Neutrophil (primary cell): Measurements from ENCODE around the gene MAPKAPK3.

Source experiments
- H3K27ac ChIP-seq: fragments of 200-600 bp; sonication (generic); 2 replicates; pipeline ENCODE4 v1.5.1; 2016; ENCODE audit warnings: mild to moderate bottlenecking, moderate library complexity
- H3K27me3 ChIP-seq: fragments of 200-600 bp; sonication (generic); 2 replicates; pipeline ENCODE4 v1.6.0; 2016; ENCODE audit warnings: mild to moderate bottlenecking
- H3K36me3 ChIP-seq: fragments of 200-600 bp; sonication (generic); 2 replicates; pipeline ENCODE4 v1.5.1; 2017
- H3K4me1 ChIP-seq, 2 experiments: fragments of 200-600 bp in 1 of 2; sonication (generic) in 1 of 2; 1 replicate in 1 of 2; 2 replicates in 1 of 2; pipeline versions ENCODE4 v1.5.1 to v1.6.1; 2013 to 2016; ENCODE audit warnings: low read depth in 1 of 2, low read length in 1 of 2, mild to moderate bottlenecking in 1 of 2, moderate library complexity in 1 of 2; ENCODE audit not compliant: control insufficient read depth in 1 of 2, insufficient read depth in 1 of 2
- H3K4me3 ChIP-seq, 2 experiments: fragments of 200-600 bp in 1 of 2; sonication (generic) in 1 of 2; 1 replicate in 1 of 2; 2 replicates in 1 of 2; pipeline ENCODE4 v1.5.1; 2013 to 2016; ENCODE audit warnings: low read depth in 1 of 2, low read length in 1 of 2, mild to moderate bottlenecking in 1 of 2, moderate library complexity in 1 of 2
- H3K9me3 ChIP-seq: fragments of 200-600 bp; sonication (generic); 2 replicates; pipeline ENCODE4 v1.5.1; 2016
- CTCF ChIP-seq: fragments of 200-600 bp; sonication (generic); IDR thresholded peaks from 2 replicates; pipeline ENCODE4 v1.5.1; 2016; ENCODE audit warnings: antibody characterized with exemption

MAPKAPK3 gene

GRCh38 chr3:50648944-50649343, 32.0 kb downstream of the MAPKAPK3 start:
- no peak for TF ChIP-seq CTCF
- Histone ChIP-seq H3K27ac (peak overlapping the region; percentile 57), H3K4me3 (no peak overlapping the region), H3K9me3 (no peaks in the 10 kb centered on the region), H3K4me1 (peaks cover 2 to 7% of the 10 kb centered on the region in 2 experiments), H3K27me3 (no peaks in the 10 kb centered on the region), H3K36me3 (peaks cover 71% of the 10 kb centered on the region)

- Histone ChIP-seq H3K4me3 (no peak overlapping the region), H3K4me1 (peaks cover 5 to 7% of the 10 kb centered on the region in 2 experiments), H3K36me3 (peaks cover 66% of the 10 kb centered on the region), H3K9me3 (no peaks in the 10 kb centered on the region), H3K27ac (peak overlapping the region; percentile 57), H3K27me3 (no peaks in the 10 kb centered on the region)
- TF ChIP-seq CTCF = no peak
Observed at GRCh38 chr3:50649451-50649931, 32.5 kb downstream of the MAPKAPK3 start.

- peak overlapping the region; percentile 57 for H3K27ac ChIP-seq
- no peak for TF ChIP-seq CTCF
- H3K27me3 ChIP-seq = no peaks in the 10 kb centered on the region
- no peaks in the 10 kb centered on the region for H3K9me3 ChIP-seq
- no peak overlapping the region for H3K4me3 ChIP-seq
- H3K4me1 ChIP-seq = peaks cover 10 to 12% of the 10 kb centered on the region in 2 experiments
- peaks cover 60% of the 10 kb centered on the region for H3K36me3 ChIP-seq
Observed at GRCh38 chr3:50650018-50650417, 33.1 kb downstream of the MAPKAPK3 start.

- Histone ChIP-seq H3K27me3 (no peaks in the 10 kb centered on the region), H3K4me3 (no peak overlapping the region), H3K9me3 (no peaks in the 10 kb centered on the region), H3K27ac (peak overlapping the region; percentile 54), H3K4me1 (peaks cover 17 to 18% of the 10 kb centered on the region in 2 experiments), H3K36me3 (peaks cover 46% of the 10 kb centered on the region)
- no peak for TF ChIP-seq CTCF
Observed at GRCh38 chr3:50651445-50651844, 34.5 kb downstream of the MAPKAPK3 start.

- Histone ChIP-seq H3K4me1 (peaks cover 17 to 18% of the 10 kb centered on the region in 2 experiments), H3K36me3 (peaks cover 40% of the 10 kb centered on the region), H3K9me3 (no peaks in the 10 kb centered on the region), H3K27me3 (no peaks in the 10 kb centered on the region), H3K4me3 (no peak overlapping the region), H3K27ac (peak overlapping the region; percentile 54)
- TF ChIP-seq CTCF = no peak
Observed at GRCh38 chr3:50651920-50652529, 35.1 kb downstream of the MAPKAPK3 start.
